GM12878 (cell line): ENCODE results near the gene NCR2. TPM values are rescaled to one million over a fixed set of nuclear protein-coding genes. Genes with fewer than 3 reads are reported as not detected.

Experiments
- ATAC-seq: fragments of 200-7000 bp; cut with Tn5 transposase; 3 replicates; pipeline ENCODE4 v1.9.1; 2020; ENCODE audit warnings: mild to moderate bottlenecking, moderate library complexity
- BruUV-seq: library from RNA; stranded (reverse); fragments of 400-500 nt; replicated peaks from 2 replicates; lab custom pipeline; 2021; lab: Mats Ljungman, UMichigan
- CTCF ChIA-PET: fragments of 300-600 bp; sonication (Branson Sonifier 250); formaldehyde crosslinking; extraction: SDS; loops from one replicate; lab custom pipeline; 2021; ENCODE audit warnings: inconsistent platforms; lab: Yijun Ruan, JAX
- POLR2A ChIA-PET: fragments of 350-600 bp; formaldehyde crosslinking; extraction: SDS; loops from one replicate; lab custom pipeline; 2021; ENCODE audit warnings: inconsistent platforms; lab: Charles Lee
- RAD21 ChIA-PET: fragments of 300-600 bp; sonication (Branson Sonifier 250); formaldehyde crosslinking; loops from one replicate; lab custom pipeline; 2023; ENCODE audit warnings: antibody characterized with exemption; ENCODE audit not compliant: unreplicated experiment; lab: Charles Lee
- SMC1A ChIA-PET: fragments of 300-600 bp; sonication (Branson Sonifier 250); formaldehyde crosslinking; loops from one replicate; lab custom pipeline; 2023; ENCODE audit not compliant: unreplicated experiment, uncharacterized antibody; lab: Charles Lee
- DNase-seq: peaks from one replicate; pipeline ENCODE4 v3.0.0-alpha.2; 2011; ENCODE audit warnings: low read depth, low spot score
- FAIRE-seq: peaks from 3 replicates; lab custom pipeline; 2011; peaks lifted over from hg19 to GRCh38; lab: Jason Lieb, UNC
- H2AFZ ChIP-seq: 2 replicates; pipeline ENCODE4 v1.6.0; 2011; ENCODE audit warnings: low read depth, low read length, control low read depth; ENCODE audit not compliant: control insufficient read depth
- H3K27ac ChIP-seq: 2 replicates; pipeline ENCODE4 v1.5.1; 2011; ENCODE audit warnings: control low read depth; ENCODE audit not compliant: control insufficient read depth, insufficient read depth
- H3K27me3 ChIP-seq, 2 experiments: replicated peaks in 1 of 2; 2 replicates each; pipeline versions ENCODE4 v1.6.0 to v1.6.1; 2011; ENCODE audit warnings: low read length in 1 of 2; ENCODE audit not compliant: control insufficient read depth in 2 of 2, insufficient read depth in 2 of 2
- H3K36me3 ChIP-seq, 2 experiments: 2 replicates each; pipeline ENCODE4 v1.5.1; 2011; ENCODE audit warnings: low read length in 1 of 2; ENCODE audit not compliant: control insufficient read depth in 2 of 2, insufficient read depth in 2 of 2
- H3K4me1 ChIP-seq: 2 replicates; pipeline ENCODE4 v1.6.1; 2011; ENCODE audit warnings: mild to moderate bottlenecking, low read length, moderate library complexity, mixed read lengths; ENCODE audit not compliant: control insufficient read depth, insufficient read depth
- H3K4me2 ChIP-seq: 2 replicates; pipeline ENCODE4 v1.6.0; 2011; ENCODE audit warnings: control low read depth; ENCODE audit not compliant: control insufficient read depth, insufficient read depth
- H3K4me3 ChIP-seq: fragments of 200-600 bp; sonication (generic); 2 replicates; pipeline ENCODE4 v1.5.1; 2016
- H3K79me2 ChIP-seq: 2 replicates; pipeline ENCODE4 v1.6.0; 2011; ENCODE audit warnings: low read length; ENCODE audit not compliant: control insufficient read depth, insufficient read depth
- H3K9ac ChIP-seq: 2 replicates; pipeline ENCODE4 v1.8.0; 2011; ENCODE audit warnings: low read length, control low read depth, mixed read lengths; ENCODE audit not compliant: control insufficient read depth, insufficient read depth
- H3K9me3 ChIP-seq: replicated peaks from 3 replicates; pipeline ENCODE4 v1.5.1; 2011; ENCODE audit warnings: mild to moderate bottlenecking, low read length; ENCODE audit not compliant: control insufficient read depth, insufficient read depth
- H4K20me1 ChIP-seq: 2 replicates; pipeline ENCODE4 v1.6.0; 2011; ENCODE audit not compliant: control insufficient read depth, insufficient read depth
- BCLAF1 ChIP-seq: fragments of 450-650 bp; IDR thresholded peaks from 2 replicates; pipeline ENCODE4 v1.6.1; 2017; ENCODE audit warnings: antibody characterized with exemption, mild to moderate bottlenecking, moderate library complexity
- BMI1 ChIP-seq: fragments of 450-650 bp; IDR thresholded peaks from 2 replicates; pipeline ENCODE4 v1.6.1; 2016; ENCODE audit warnings: mild to moderate bottlenecking, moderate library complexity, borderline replicate concordance
- CHD1 ChIP-seq: IDR thresholded peaks from 2 replicates; pipeline ENCODE4 v1.6.1; 2012; ENCODE audit warnings: low read depth, low read length, improper control_type of control experiment
- CHD2 ChIP-seq: IDR thresholded peaks from 2 replicates; pipeline ENCODE4 v1.6.1; 2011; ENCODE audit warnings: low read depth, low read length, improper control_type of control experiment, borderline replicate concordance
- E2F4 ChIP-seq: IDR thresholded peaks from 2 replicates; pipeline ENCODE4 v1.6.1; 2012; ENCODE audit warnings: low read depth, low read length, improper control_type of control experiment
- KLF5 ChIP-seq: fragments of 450-650 bp; IDR thresholded peaks from 2 replicates; pipeline ENCODE4 v1.6.1; 2014; ENCODE audit warnings: mild to moderate bottlenecking; ENCODE audit not compliant: partially characterized antibody
- MTA2 ChIP-seq: fragments of 450-650 bp; IDR thresholded peaks from 2 replicates; pipeline ENCODE4 v1.6.1; 2016; ENCODE audit warnings: low read depth, mild to moderate bottlenecking, moderate library complexity
- NR2C1 ChIP-seq: fragments of 450-650 bp; IDR thresholded peaks from 2 replicates; pipeline ENCODE4 v1.6.1; 2017; ENCODE audit warnings: antibody characterized with exemption, mild to moderate bottlenecking, moderate library complexity
- NRF1 ChIP-seq: conservative IDR thresholded peaks from 2 replicates; pipeline ENCODE4 v1.6.1; 2011; ENCODE audit warnings: mild to moderate bottlenecking, low read depth, low read length, improper control_type of control experiment
- PAX8 ChIP-seq: fragments of 450-650 bp; IDR thresholded peaks from 2 replicates; pipeline ENCODE4 v1.6.1; 2017; ENCODE audit warnings: mild to moderate bottlenecking, moderate library complexity
- REST ChIP-seq: IDR thresholded peaks from 2 replicates; pipeline ENCODE4 v1.6.1; 2012; ENCODE audit warnings: mild to moderate bottlenecking, low read depth, low read length
- SIN3A ChIP-seq: IDR thresholded peaks from 2 replicates; pipeline ENCODE4 v1.6.1; 2012; ENCODE audit warnings: low read depth, low read length, improper control_type of control experiment
- SMC3 ChIP-seq: IDR thresholded peaks from 2 replicates; pipeline ENCODE4 v1.6.1; 2011; ENCODE audit warnings: low read length, improper control_type of control experiment, borderline replicate concordance
- ZBTB11 ChIP-seq: fragments of 450-650 bp; formaldehyde crosslinking; IDR thresholded peaks from 2 replicates; pipeline ENCODE4 v1.5.0; 2022; ENCODE audit warnings: mild to moderate bottlenecking, missing genetic modification characterization
- WGBS: methylation state at CpG from one replicate; pipeline ENCODE4 v1.1.6; 2016; ENCODE audit warnings: low lambda C conversion rate; ENCODE audit not compliant: insufficient replicate concordance, insufficient coverage; ENCODE audit errors: missing lambda C conversion rate; 5-methylcytosine and 5-hydroxymethylcytosine counted together
- in situ Hi-C: fragments of 300-500 bp; cut with MboI; formaldehyde crosslinking; loops from 9 replicates; pipeline ENCODE4 v1.14.3; 2018; ENCODE audit warnings: mixed read lengths
- intact Hi-C: fragments of 100-400 bp; cut with micrococcal nuclease; formaldehyde crosslinking; loops from one replicate; pipeline ENCODE4 v1.14.2; 2022; ENCODE audit not compliant: unreplicated experiment
- polyA plus RNA-seq, 11 experiments: library from polyadenylated mRNA; depleted of rRNA in 4 of 11; unstranded in 6 of 11; stranded (reverse) in 5 of 11; fragments of >200 nt; fragmentation: Nextera tagmentation in 4 of 11; fragmentation: Illumina TruSeq in 1 of 11; extraction: Ambion mirVana in 4 of 11; extraction: Trizol in 1 of 11; gene quantifications; 1 replicate in 1 of 11; 2 replicates in 10 of 11; pipeline versions ENCODE4 v1.2.1 to v1.2.3, GENCODE V29; 2011 to 2016; ENCODE audit warnings: inconsistent platforms in 2 of 11, missing spikeins in 2 of 11, low read depth in 1 of 11
- total RNA-seq, 4 experiments: library from RNA; depleted of rRNA in 3 of 4; stranded (reverse); fragments of >200 nt in 3 of 4; fragmentation: Illumina TruSeq in 1 of 4; extraction: Trizol in 1 of 4; gene quantifications; 2 replicates each; pipeline versions ENCODE4 v1.2.1 to v1.2.3, GENCODE V29; 2013 to 2021

The NCR2 gene
- total and polyA plus RNA-seq, 10 of the 15 experiments (the other 5 are each of a cell fraction or from before 2014, with no cell fraction given) = 0.21 to 0.53 TPM; not detected in 8

- SMC1A ChIA-PET = interaction anchor here (1.2 kb wide), 1 partner anchor 26 kb away, joined by 3 read pairs; no protein-coding TSS in a partner anchor
- WGBS = 21% methylated on average over 2 of the region's 2 CpGs
- POLR2A ChIA-PET = no interaction called here
- ATAC-seq (no peak), FAIRE-seq (no peak), DNase-seq (no peak)
- Histone ChIP-seq H4K20me1 (no peaks in the 10 kb centered on the region), H3K4me3 (no peak overlapping the region), H3K36me3 (no peaks in the 10 kb centered on the region), H3K4me2 (no peak overlapping the region), H3K9ac (no peak overlapping the region), H3K27me3 (0 out of 4 replicates have a peak, but pooled peaks cover 0 to 1% of the 10 kb centered on the region in 2 experiments), H3K79me2 (no peaks in the 10 kb centered on the region), H3K4me1 (no peaks in the 10 kb centered on the region), H3K27ac (no peak overlapping the region), H2AFZ (no peak overlapping the region), H3K9me3 (peaks cover 14% of the 10 kb centered on the region; the same call in 2 of the 3 replicates)
- RAD21 ChIA-PET = no interaction called here
- no TSS peak for BruUV-seq
- in situ Hi-C loops (no loop called here), intact Hi-C loops (no loop called here)
- CTCF ChIA-PET = no interaction called here
- TF ChIP-seq ZBTB11 (no peak), E2F4 (no peak), MTA2 (no peak), BMI1 (no peak), SMC3 (no peak), KLF5 (no peak), CHD1 (no peak), NRF1 (no peak), REST (no peak), NR2C1 (no peak), BCLAF1 (no peak), SIN3A (no peak), PAX8 (no peak), CHD2 (no peak)
Observed at GRCh38 chr6:41360314-41360685, 24.9 kb downstream of the NCR2 start.
